NCI-H128 (cell line): ENCODE results near the gene NDUFA13.

Source experiments
- DNase-seq: peaks from one replicate; lab custom pipeline; 2025; ENCODE audit not compliant: unreplicated experiment; lab: John Stamatoyannopoulos, UW

The NDUFA13 gene

DNA sequence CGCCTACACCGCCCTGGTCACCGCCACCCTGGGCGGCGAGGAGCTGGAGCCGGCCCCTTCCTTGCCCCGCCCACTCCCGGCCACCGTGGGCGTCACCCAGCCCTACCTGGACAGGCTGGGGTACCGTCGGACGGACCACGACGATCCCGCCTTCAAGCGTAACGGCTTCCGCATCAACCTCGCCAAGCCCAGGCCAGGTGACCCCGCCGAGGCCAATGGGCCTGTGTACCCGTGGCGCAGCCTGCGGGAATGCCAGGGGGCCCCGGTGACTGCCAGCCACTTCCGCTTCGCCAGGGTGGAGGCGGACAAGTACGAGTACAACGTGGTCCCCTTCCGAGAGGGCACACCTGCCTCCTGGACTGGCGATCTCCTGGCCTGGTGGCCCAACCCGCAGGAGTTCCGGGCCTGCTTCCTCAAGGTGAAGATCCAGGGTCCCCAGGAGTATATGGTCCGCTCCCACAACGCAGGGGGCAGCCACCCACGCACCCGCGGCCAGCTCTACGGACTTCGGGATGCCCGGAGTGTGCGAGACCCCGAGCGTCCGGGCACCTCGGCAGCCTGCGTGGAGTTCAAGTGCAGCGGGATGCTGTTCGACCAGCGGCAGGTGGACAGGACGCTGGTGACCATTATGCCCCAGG, 29.0 kb downstream of the NDUFA13 start:
- no peak for DNase-seq

DNA sequence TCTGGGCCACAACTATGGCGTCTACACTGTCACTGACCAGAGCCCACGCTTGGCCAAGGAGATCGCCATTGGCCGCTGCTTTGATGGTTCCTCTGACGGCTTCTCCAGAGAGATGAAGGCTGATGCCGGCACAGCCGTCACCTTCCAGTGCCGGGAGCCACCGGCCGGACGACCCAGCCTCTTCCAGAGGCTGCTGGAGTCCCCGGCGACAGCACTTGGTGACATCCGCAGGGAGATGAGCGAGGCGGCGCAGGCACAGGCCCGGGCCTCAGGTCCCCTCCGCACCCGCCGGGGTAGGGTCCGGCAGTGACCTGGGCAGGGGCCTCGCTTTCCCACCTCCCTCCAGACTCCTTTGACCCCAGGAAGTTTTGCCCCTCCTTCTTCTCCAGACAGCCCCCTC, 29.7 kb downstream of the NDUFA13 start:
- DNase-seq, result no peak

DNA sequence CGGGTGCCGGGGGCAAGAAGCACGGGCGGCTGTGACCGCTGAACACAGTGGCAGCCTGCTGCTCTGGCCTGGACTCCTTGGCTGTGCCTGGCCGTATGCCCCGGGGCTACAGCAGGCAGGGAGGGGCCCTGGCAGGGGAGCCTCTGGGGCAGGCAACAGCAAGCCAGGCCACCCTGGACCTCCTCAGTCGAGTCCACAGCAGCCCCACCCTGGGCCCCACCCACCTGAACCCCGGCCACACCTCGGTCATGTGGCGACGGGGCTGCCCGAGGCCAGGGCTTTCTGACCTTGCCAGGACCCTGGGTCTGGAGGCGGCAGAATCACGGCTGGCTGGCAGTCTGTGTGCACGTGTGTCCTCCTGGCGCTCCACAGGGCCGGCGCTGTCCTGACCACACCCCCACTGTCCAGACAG, 30.7 kb downstream of the NDUFA13 start:
- no peak for DNase-seq

DNA sequence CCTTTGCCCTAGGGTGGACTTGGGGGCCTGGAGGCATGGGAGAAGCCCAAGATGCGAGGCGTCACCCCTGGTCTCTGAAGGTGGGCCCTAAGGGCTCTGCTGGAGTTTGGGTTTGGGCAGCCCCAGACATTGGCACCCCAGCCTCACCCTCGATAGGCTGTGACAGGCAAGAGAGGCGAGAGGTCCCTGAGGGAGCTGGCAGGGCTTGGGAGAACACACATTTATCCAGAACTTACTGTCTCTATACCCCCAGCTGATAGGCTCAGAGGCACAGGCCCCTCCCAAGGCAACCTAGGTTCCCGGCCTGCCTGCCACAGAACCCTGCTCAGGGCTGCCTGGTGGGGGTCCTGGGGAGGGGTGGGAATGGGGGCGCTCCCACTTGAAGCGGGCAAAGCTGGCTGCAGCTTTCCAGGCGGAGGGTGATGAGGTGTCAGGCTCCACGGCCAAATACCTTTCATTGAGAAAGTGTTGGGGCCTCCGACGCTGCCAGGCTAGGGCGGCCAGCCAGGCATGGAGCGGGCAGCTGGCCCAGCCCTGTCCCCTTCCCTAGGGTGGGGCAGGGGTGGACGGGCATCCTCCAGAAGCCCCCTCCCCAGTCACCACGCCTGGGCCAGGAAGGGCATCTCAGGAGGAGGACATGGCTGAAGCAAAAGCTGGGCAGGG, 31.8 kb downstream of the NDUFA13 start:
- no peak for DNase-seq

DNA sequence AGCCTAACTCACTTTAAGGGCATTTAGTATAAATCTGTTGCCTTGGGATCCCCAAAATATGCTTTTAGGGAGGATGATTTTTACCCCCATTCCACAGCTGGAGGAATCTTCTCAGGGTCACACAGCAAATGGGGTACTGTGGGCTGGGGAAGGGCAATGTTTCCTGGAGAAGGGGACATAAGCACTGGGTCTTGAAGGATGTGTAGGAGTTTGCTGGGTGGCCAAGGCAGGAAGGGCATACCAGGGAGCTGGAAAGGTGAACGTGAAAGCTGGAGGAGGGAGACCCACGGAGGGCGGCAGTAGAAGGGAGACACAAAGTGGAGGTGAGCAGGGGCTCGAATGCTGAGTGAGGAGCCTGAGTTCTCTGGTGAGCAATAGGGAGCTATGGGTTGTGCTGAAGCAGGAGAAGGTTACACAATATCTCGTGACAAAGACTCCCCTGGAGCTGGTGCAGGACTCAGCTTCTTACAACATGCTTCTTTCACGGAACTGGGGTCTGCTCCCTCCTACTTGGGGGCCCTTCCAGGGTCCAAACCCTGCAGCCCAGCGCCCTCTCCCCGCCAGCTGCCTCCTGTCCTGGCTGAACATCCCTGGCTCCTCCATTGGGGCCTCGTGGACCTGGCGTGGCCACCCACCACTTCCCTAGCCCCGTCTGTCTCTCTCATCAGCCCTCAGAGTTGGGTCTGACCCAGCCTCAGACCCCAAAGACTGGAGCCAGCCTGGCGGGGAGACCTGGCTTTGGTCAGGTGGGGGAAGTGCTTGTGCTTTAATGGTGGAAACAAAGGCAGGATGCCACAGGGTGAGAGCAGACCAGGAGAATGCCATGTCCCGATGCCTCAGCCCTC, 33.1 kb downstream of the NDUFA13 start:
- no peak for DNase-seq

DNA sequence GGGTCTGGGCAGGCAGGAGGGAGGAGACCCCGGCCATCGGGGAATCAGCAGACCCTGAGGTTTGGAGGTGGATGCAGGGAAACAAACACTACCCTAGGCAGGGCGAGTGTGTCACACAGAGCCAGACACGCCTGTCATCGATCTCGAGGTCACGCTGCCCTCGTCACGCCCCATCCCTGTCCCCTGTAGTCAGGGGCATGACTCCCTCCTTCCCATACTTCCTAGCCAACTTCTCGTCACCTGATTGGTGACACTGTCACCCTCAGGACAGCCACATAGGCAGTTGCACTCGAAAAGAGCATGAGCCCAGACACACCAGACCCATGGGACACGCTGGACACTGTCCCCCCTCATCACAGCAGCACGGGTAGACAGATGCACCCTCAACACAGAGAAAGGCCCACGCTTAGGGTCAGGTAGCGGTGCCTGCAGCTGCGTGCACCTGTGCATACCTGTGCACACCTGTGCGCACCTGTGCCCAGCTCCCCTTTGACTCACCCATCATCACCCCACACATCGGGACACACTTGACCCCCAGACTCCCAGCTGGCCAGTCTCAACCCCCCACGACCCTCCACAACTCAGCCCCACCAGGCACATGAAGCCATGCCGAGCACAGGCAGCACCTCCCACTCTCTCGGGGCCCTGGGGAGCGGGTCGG, 33.9 kb downstream of the NDUFA13 start:
- DNase-seq, result no peak

DNA sequence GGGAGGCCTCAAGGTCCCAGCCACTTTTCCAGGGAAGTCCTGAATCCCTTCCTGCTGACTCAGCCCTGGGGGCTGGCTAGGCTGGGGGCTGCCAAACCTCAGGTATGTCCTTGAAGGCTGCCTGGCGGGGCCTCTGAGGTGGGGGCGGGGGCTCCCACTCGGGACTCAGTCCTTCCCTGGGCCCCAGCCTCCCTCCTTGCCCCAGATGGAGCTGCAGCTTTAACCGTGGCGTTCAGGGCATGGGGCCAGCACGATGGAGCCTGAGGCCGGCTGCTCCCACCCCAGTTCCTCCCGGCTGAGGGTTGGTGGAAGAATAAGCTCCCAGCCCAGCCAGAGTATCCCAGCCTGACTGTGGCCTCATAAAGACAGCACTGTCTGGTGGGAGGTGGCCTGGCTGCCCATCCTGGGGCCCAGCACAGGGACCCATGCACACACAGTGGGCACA, 34.5 kb downstream of the NDUFA13 start:
- no peak for DNase-seq

DNA sequence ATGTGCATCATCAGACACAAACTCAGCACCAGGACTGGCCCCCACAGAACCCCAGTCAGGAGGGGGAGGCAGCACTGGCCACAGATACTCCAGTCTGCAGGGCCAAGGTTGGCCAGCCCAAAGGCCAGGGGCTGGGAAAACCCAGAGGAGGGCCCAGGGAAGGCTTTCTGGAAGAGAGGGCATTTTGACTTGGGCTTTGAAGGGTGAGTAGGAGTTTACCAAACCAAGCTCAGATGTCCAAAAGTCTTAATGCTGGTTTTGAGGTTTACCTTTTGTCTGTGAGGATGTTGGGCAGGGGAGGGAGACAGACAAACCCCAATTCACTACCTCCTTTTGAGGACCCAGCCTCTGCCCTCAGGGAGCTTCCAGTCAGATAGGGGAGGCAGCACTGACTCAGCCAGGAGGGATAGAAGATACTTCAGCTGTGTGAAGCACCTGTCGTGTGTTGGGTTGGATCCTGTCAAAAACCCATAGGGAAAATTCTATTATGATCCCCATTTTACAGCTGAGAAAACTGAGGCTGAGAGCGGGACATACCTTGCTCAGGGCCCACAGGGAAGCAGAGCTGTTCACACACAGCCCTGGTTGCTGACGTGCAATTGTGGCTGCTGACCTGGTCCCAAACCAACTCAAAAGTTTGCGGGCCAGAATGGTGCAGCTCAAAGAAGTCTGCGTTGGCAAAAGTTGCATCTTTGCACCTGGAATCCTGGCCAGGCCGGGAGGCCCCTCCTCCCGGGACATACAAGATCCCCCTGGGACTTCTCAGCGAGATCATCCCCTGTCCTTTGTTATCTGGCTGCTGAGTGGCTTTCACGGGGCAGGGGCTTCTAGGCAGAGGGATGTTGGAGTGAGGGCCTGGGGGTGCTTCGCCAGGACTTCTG, 35.2 kb downstream of the NDUFA13 start:
- no peak for DNase-seq

DNA sequence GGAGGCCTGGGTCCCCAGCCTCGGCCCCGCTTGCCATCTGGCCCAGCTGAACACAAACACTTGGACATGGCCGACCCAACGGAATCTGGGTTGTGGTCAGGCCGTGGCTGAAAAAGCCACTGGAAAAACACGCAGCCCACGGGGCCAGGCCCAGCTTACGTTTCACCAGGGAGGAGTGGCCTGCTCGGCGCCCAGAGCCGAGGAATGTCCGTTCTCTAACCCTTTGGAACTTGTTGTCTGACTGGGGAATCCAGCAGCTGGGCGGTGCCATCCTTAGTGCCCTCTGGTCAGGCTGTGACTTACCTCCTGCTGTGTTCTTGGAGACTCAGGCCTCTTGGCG, 35.8 kb downstream of the NDUFA13 start:
- no peak for DNase-seq

DNA sequence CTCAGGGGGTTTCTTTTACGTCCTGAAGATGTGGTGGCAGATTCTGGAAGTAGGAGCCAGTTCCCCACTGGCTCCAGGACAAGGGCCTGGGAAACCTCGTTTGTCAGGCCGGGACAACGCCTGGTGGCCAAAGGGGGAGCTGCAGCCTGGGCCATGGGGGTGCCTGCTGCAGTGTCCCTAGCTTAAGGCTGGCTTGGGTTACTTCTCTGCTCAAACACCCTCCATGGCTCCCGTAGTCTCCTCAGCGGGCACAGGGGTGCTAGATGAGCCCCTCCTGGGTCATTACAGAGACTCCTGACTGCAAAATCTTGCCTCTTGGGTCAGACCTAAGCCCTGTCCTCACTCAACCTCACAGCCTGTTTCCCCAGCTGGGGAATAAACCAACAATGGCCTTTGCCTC, 36.8 kb downstream of the NDUFA13 start:
- DNase-seq, result no peak

DNA sequence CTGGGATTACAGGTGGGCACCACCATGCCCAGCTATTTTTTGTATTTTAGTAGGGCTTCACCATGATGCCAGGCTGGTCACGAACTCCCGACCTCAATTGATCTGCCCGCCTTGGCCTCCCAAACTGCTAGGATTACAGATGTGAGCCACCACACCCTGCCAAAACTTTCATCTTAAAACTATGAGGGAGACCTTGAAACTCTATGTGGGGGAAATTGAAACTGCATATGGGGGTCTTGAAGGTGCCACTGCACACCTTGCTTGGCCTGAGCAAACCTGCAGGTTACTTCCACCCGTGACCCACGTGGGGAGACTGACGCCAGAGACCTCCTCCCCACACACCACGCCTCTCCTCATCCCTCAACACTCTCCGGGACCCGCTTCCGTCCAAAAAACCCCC, 37.6 kb downstream of the NDUFA13 start:
- no peak for DNase-seq

DNA sequence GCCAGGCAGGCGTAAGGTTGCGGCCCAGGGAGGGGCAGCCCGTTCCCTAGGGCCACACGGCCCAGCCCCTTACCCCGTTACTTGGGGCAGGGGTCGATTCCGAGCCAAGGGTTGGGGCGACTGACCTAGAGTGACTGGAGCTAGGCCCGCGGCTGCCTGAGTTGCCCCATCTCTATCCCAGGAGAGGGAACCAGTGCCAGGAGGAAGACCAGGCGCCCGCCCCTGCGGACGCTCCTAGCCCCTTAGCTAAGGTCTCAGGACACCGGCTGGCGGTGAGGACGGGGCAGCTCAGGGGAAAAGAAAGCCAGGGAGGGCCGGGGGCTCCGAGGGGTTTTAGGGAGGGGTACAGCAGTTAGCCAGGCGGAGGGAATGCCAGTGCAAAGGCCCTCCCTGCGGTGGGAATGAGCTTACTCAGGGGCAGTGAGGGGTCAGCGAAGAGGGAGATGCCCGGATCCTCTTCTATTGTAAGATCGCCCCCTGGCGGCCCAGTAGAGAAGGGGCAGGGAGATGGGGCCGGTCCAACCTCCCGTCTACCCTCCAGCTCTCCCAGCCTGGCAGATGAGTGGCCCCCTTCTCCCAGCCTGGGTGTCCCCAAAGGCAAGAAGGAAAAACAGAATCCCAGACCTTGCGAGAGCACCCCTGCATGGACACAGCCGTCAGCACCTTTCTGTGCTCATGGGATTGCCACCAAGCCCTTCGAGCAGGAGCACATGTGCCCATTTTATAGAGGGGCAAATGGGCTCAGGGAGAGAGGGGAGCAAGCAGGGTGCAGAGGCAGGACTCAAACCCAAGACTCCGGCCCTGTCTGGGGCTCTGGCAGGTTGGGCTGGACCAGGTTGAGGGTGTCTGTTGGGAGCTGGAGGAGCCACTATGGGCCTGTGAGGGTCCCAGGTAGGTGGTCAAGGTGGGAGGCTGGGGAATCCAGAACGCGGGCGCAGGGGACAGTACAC, 38.3 kb downstream of the NDUFA13 start:
- DNase-seq, result no peak

DNA sequence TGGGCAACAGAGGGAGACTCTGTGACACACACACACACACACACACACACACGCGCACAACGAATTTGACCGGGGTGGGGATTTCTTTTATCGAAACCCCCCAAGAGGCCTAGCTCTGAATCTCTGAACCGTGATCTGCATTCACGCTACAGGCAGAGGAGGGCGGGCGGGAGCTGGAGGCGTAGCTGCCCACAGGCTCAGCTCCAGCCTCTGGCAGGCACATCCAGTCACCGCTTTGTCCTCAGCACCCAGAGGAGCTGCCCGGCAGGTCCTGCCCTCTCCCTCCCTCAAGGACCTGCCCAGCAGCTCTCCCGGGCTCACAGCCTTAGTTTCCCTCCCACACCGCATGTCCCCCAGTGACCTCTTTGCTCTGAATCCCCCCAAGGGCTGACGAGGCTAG, 42.0 kb downstream of the NDUFA13 start:
- DNase-seq, result no peak

DNA sequence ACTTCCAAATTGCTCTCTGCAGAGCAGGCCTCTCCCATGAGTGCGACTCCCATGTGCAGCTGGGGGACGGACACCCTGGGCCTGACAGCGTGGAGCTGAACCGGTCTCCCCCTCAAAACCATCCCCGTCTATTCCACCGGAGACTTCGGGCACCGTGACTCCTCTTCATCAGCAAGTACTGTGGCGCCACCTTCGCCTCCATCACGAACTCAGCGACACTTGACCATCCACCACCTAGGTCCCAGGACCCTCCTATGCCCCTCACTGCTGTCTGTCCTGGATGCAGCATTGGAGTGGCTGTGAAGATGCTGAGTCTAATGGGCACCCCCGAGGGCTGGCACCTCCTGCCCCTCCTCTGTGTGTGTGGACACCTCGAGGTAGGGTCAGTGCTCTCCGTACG, 42.6 kb downstream of the NDUFA13 start:
- DNase-seq, result no peak

DNA sequence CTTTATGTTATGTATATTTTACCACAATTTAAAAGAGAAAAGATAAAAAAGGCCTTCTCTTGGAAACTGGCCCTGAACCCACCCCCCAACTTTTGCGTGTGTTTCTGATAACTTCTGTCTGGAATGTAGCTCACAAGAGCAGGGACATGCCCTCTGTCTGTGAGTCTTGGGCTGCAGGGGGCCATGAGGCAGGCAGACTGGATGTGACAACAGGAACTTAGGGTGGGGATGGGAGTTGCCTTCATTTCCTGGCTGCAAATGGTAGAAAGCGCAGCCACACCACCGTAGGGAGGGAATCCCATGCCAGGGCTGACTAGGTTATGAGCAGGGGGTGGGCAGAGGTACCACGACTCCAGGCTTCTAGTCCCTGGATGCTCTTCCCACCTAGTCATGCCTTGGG, 43.9 kb downstream of the NDUFA13 start:
- no peak for DNase-seq

DNA sequence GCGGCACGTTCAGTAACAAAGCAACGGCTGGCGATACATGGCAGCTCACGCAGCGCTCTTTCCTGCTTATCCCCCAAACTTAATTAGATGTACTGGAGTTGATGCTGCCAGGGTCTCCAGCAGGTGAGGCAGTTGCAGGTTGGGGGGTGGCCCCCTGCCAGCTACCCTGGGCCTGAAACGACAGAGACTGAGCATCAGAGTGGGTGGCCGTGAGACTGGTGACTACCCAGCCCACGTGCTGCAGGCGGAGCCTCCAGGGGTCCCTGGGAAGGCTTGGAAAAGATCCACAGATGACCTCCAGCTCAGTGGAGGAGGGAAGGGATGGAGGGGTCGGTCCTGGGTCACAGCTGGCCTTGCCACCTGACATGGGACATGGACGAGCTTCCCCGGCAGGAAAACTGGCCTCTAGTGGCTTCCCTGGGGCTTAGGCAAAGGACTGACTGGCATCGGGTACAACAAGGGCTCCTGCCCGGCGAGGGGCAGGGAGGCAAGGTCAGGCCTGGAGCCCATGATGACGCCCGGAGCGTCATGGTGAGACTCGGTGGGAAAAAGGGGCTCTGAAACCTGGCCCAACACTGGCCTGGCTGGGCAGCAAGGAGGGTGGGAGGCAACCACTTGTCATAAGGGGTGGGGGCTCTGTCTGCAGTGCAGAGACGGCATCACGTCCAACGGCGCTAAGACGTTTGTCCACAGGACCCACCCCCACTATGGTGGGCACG, 46.1 kb downstream of the NDUFA13 start:
- no peak for DNase-seq

DNA sequence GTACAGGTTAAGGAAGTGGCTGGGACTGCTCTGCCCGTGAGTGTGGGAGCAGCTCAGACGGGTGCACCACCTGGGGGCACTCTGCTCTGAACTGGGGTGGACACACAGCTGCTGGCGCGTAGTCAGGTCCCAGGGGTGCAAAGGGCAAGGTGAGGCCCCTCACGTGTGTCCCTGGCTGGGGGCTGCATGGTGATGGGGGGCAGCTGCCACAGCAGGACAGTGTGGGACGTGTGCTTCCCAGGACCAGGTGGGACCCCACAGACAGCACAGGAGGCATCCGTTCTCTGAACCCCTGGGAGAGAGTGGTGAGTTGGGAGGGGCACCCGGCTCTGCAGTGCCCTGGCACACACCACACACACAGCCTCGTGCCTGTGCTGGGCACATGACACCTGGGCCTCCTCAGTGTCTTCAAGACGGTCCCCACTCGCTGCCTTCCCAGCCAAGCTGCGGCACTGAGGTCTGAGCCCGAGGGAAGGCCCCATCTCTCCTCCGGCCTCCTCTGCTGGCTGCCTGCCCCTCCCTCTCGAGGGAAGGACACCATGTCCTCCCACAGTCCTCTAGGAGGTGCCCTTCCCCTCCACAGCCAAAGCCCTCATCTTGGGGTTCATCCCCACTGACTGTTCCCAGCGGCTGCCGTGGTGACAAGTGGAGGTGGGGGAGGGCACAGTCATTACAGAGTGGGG, 46.8 kb downstream of the NDUFA13 start:
- no peak for DNase-seq

DNA sequence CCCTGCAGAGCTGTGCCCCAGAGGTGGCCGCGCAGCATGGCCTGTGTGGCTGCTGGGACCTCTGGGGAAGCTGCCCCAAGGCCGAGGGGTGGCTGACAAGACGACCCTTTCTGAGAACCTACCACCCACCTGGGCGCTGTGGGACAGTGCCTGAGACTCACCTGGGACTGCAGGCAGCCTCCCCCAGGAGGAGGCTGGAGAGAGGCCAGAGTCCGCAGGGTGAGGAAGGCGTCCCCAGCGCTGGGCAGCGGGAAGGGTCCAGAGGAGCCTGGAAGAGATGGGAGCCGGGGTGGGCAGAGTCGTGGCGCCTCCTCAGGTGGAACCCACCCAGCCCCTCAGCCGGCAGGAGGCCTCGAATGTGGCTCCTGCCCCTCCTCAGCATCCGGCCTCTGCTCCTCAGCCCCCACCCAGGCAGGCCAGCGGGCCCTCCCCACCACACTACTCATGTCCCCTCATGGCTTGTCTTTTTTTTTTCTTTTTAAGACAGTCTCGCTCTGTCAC, 47.4 kb downstream of the NDUFA13 start:
- DNase-seq, result no peak
